Measurements from ENCODE around the gene CDCA5.

- TF ChIP-seq YY1 (IDR thresholded peaks at IDR 0.05; ENCODE audit: extremely low read depth, insufficient replicate concordance, low read depth, low read length): no peak
- TF ChIP-seq POLR2AphosphoS5 (IDR thresholded peaks at IDR 0.05; ENCODE audit: low read depth, low read length): no peak
- TF ChIP-seq CTCF (IDR thresholded peaks at IDR 0.05 in 2 of 3, conservative IDR thresholded peaks at IDR 0.05 in 1 of 3; ENCODE audit: borderline replicate concordance in 1 of 3, insufficient read depth in 1 of 3, low read depth in 2 of 3, low read length in 2 of 3): no peak
Observed at GRCh38 chr11:65107751-65108468, 24.1 kb upstream of the CDCA5 start.
